GM23338 (cell line): Measurements from ENCODE around the gene COBLL1. TPM values are rescaled to one million over a fixed set of nuclear protein-coding genes. Genes with fewer than 3 reads are reported as not detected.

Experiments
- ATAC-seq: fragments of 200-7000 bp; cut with Tn5 transposase; 3 replicates; pipeline ENCODE4 v1.9.1; 2020
- DNase-seq: peaks from one replicate; pipeline ENCODE4 v3.0.0-alpha.2; 2015; ENCODE audit warnings: low spot score
- H2AFZ ChIP-seq: fragments of 200-600 bp; sonication (generic); 2 replicates; pipeline ENCODE4 v1.8.0; 2016; ENCODE audit warnings: antibody characterized with exemption, mild to moderate bottlenecking, moderate library complexity
- H3F3A ChIP-seq: fragments of 200-600 bp; sonication (generic); replicated peaks from 2 replicates; pipeline ENCODE4 v1.8.0; 2017; ENCODE audit warnings: antibody characterized with exemption, mixed run types, low read depth
- H3K27ac ChIP-seq: fragments of 200-600 bp; sonication (generic); 2 replicates; pipeline ENCODE4 v1.6.1; 2016; ENCODE audit warnings: low read depth
- H3K27me3 ChIP-seq: fragments of 200-600 bp; sonication (generic); 2 replicates; pipeline ENCODE4 v1.8.0; 2016; ENCODE audit warnings: mild to moderate bottlenecking, mixed run types, moderate library complexity; ENCODE audit not compliant: insufficient read depth
- H3K36me3 ChIP-seq: fragments of 200-600 bp; sonication (generic); 2 replicates; pipeline ENCODE4 v1.8.0; 2016; ENCODE audit warnings: mild to moderate bottlenecking; ENCODE audit not compliant: insufficient read depth
- H3K4me1 ChIP-seq: fragments of 200-600 bp; sonication (generic); 2 replicates; pipeline ENCODE4 v1.8.0; 2016; ENCODE audit warnings: mild to moderate bottlenecking, moderate library complexity; ENCODE audit not compliant: insufficient read depth
- H3K4me2 ChIP-seq: fragments of 200-600 bp; sonication (generic); 2 replicates; pipeline ENCODE4 v1.7.1; 2017; ENCODE audit warnings: mixed run types
- H3K4me3 ChIP-seq: fragments of 200-600 bp; sonication (generic); 2 replicates; pipeline ENCODE4 v1.6.1; 2016; ENCODE audit warnings: mixed run types
- H3K79me2 ChIP-seq: fragments of 200-600 bp; sonication (generic); replicated peaks from 2 replicates; pipeline ENCODE4 v1.8.0; 2017; ENCODE audit warnings: mild to moderate bottlenecking; ENCODE audit not compliant: insufficient read depth
- H3K9me2 ChIP-seq: fragments of 200-600 bp; sonication (generic); 2 replicates; pipeline ENCODE4 v1.8.0; 2017; ENCODE audit not compliant: insufficient read depth
- H4K20me1 ChIP-seq: fragments of 200-600 bp; sonication (generic); replicated peaks from 2 replicates; pipeline ENCODE4 v1.8.0; 2017; ENCODE audit warnings: mild to moderate bottlenecking; ENCODE audit not compliant: insufficient read depth
- H3K27ac Mint-ChIP-seq: 2 replicates; pipeline ENCODE4 v1.8.0; 2020; ENCODE audit warnings: inconsistent platforms, mild to moderate bottlenecking, moderate library complexity, mixed read lengths
- H3K27me3 Mint-ChIP-seq: 3 replicates; pipeline ENCODE4 v1.8.0; 2022; ENCODE audit warnings: low read depth, mild to moderate bottlenecking, moderate library complexity, mixed read lengths, inconsistent platforms; ENCODE audit not compliant: insufficient read depth, poor library complexity
- H3K36me3 Mint-ChIP-seq: 3 replicates; pipeline ENCODE4 v1.8.0; 2021; ENCODE audit warnings: low read depth, mild to moderate bottlenecking, inconsistent platforms, moderate library complexity, mixed read lengths
- H3K4me1 Mint-ChIP-seq: 3 replicates; pipeline ENCODE4 v1.8.0; 2020; ENCODE audit warnings: mild to moderate bottlenecking, inconsistent platforms, mixed read lengths
- H3K4me3 Mint-ChIP-seq: 3 replicates; pipeline ENCODE4 v1.8.0; 2021; ENCODE audit warnings: moderate library complexity, mild to moderate bottlenecking, inconsistent platforms, mixed read lengths
- H3K9me3 Mint-ChIP-seq: 3 replicates; pipeline ENCODE4 v1.8.0; 2020; ENCODE audit warnings: moderate library complexity, mild to moderate bottlenecking, inconsistent platforms, mixed read lengths
- CREB1 ChIP-seq: fragments of 250-450 bp; sonication (Bioruptor Pico); IDR thresholded peaks from 2 replicates; pipeline ENCODE4 v1.5.0; 2020; ENCODE audit warnings: low read depth, mild to moderate bottlenecking, moderate library complexity
- EZH2 ChIP-seq: fragments of 200-600 bp; sonication (generic); IDR thresholded peaks from one replicate; pipeline ENCODE4 v1.8.0; 2017; ENCODE audit warnings: antibody characterized with exemption, mild to moderate bottlenecking, low read depth; ENCODE audit not compliant: unreplicated experiment
- EZH2phosphoT487 ChIP-seq: fragments of 200-600 bp; sonication (generic); IDR thresholded peaks from one replicate; pipeline ENCODE4 v1.8.1; 2018; ENCODE audit warnings: antibody characterized with exemption; ENCODE audit not compliant: unreplicated experiment
- JUNB ChIP-seq: IDR thresholded peaks from one replicate; pipeline ENCODE4 v1.6.1; 2016; ENCODE audit warnings: antibody characterized with exemption; ENCODE audit not compliant: unreplicated experiment
- NANOG ChIP-seq: IDR thresholded peaks from 2 replicates; pipeline ENCODE4 v1.6.1; 2016; ENCODE audit warnings: antibody characterized with exemption, borderline replicate concordance
- POLR2AphosphoS5 ChIP-seq: IDR thresholded peaks from 2 replicates; pipeline ENCODE4 v1.6.1; 2016; ENCODE audit warnings: antibody characterized with exemption, low read depth
- STAT1 ChIP-seq: IDR thresholded peaks from one replicate; pipeline ENCODE4 v1.6.1; 2016; ENCODE audit warnings: antibody characterized with exemption; ENCODE audit not compliant: unreplicated experiment
- ZNF114 ChIP-seq: fragments of 250-450 bp; sonication (Bioruptor Pico); IDR thresholded peaks from 2 replicates; pipeline ENCODE4 v1.5.0; 2020; ENCODE audit warnings: mild to moderate bottlenecking, moderate library complexity
- ZNF331 ChIP-seq: fragments of 250-450 bp; sonication (Bioruptor Pico); IDR thresholded peaks from 2 replicates; pipeline ENCODE4 v1.5.0; 2020; ENCODE audit warnings: low read depth, mild to moderate bottlenecking, moderate library complexity
- polyA plus RNA-seq: library from polyadenylated mRNA; unstranded; fragments of >200 nt; fragmentation: Nextera tagmentation; extraction: Ambion mirVana; gene quantifications from 2 replicates; pipeline ENCODE4 v1.2.1, GENCODE V29; 2016
- total RNA-seq: library from RNA; depleted of rRNA; stranded (reverse); fragments of >200 nt; shearing (Covaris generic); gene quantifications from 2 replicates; pipeline ENCODE4 v1.2.3, GENCODE V29; 2014
- TF ChIP-seq, protein P1 (sequence below): fragments of 250-450 bp; sonication (Bioruptor Pico); IDR thresholded peaks from 2 replicates; pipeline ENCODE4 v1.5.0; 2020; ENCODE audit warnings: mild to moderate bottlenecking, moderate library complexity
- TF ChIP-seq, protein P2 (sequence below), 2 experiments: fragments of 200-600 bp in 1 of 2; sonication (generic) in 1 of 2; conservative IDR thresholded peaks; 2 replicates each; pipeline versions ENCODE4 v1.5.1 to v1.6.1; 2016 to 2017; ENCODE audit warnings: antibody characterized with exemption in 2 of 2, low read depth in 2 of 2, mild to moderate bottlenecking in 2 of 2, moderate library complexity in 1 of 2
- TF ChIP-seq, protein P3 (sequence below): IDR thresholded peaks from one replicate; pipeline ENCODE4 v1.6.1; 2018; ENCODE audit warnings: antibody characterized with exemption; ENCODE audit not compliant: unreplicated experiment
- TF ChIP-seq, protein P4 (sequence below): IDR thresholded peaks from 2 replicates; pipeline ENCODE4 v1.6.1; 2016; ENCODE audit warnings: antibody characterized with exemption

COBLL1 gene
- total and polyA plus RNA-seq, 2 experiments from 2014 or later: 2.9 to 7.4 TPM

DNA sequence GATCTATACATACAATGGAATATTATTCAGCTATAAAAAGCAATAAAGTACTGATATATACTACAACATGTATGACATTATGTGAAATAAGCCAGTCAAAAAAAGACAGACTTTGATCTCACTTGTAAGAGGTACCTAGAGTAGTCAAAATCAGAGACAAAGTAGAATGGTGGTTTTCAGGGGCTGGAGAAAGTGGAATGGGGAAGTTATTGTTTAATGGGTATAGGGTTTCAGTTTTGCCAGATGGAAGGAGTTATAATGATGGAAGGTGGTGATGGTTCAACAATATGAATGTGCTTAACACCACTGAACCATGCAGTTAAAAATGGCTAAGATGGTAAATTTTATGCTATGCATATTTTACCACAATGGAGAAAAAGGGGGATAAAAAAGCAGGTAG is 6.3 kb downstream of the COBLL1 start:
- TF ChIP-seq, protein P1, sequence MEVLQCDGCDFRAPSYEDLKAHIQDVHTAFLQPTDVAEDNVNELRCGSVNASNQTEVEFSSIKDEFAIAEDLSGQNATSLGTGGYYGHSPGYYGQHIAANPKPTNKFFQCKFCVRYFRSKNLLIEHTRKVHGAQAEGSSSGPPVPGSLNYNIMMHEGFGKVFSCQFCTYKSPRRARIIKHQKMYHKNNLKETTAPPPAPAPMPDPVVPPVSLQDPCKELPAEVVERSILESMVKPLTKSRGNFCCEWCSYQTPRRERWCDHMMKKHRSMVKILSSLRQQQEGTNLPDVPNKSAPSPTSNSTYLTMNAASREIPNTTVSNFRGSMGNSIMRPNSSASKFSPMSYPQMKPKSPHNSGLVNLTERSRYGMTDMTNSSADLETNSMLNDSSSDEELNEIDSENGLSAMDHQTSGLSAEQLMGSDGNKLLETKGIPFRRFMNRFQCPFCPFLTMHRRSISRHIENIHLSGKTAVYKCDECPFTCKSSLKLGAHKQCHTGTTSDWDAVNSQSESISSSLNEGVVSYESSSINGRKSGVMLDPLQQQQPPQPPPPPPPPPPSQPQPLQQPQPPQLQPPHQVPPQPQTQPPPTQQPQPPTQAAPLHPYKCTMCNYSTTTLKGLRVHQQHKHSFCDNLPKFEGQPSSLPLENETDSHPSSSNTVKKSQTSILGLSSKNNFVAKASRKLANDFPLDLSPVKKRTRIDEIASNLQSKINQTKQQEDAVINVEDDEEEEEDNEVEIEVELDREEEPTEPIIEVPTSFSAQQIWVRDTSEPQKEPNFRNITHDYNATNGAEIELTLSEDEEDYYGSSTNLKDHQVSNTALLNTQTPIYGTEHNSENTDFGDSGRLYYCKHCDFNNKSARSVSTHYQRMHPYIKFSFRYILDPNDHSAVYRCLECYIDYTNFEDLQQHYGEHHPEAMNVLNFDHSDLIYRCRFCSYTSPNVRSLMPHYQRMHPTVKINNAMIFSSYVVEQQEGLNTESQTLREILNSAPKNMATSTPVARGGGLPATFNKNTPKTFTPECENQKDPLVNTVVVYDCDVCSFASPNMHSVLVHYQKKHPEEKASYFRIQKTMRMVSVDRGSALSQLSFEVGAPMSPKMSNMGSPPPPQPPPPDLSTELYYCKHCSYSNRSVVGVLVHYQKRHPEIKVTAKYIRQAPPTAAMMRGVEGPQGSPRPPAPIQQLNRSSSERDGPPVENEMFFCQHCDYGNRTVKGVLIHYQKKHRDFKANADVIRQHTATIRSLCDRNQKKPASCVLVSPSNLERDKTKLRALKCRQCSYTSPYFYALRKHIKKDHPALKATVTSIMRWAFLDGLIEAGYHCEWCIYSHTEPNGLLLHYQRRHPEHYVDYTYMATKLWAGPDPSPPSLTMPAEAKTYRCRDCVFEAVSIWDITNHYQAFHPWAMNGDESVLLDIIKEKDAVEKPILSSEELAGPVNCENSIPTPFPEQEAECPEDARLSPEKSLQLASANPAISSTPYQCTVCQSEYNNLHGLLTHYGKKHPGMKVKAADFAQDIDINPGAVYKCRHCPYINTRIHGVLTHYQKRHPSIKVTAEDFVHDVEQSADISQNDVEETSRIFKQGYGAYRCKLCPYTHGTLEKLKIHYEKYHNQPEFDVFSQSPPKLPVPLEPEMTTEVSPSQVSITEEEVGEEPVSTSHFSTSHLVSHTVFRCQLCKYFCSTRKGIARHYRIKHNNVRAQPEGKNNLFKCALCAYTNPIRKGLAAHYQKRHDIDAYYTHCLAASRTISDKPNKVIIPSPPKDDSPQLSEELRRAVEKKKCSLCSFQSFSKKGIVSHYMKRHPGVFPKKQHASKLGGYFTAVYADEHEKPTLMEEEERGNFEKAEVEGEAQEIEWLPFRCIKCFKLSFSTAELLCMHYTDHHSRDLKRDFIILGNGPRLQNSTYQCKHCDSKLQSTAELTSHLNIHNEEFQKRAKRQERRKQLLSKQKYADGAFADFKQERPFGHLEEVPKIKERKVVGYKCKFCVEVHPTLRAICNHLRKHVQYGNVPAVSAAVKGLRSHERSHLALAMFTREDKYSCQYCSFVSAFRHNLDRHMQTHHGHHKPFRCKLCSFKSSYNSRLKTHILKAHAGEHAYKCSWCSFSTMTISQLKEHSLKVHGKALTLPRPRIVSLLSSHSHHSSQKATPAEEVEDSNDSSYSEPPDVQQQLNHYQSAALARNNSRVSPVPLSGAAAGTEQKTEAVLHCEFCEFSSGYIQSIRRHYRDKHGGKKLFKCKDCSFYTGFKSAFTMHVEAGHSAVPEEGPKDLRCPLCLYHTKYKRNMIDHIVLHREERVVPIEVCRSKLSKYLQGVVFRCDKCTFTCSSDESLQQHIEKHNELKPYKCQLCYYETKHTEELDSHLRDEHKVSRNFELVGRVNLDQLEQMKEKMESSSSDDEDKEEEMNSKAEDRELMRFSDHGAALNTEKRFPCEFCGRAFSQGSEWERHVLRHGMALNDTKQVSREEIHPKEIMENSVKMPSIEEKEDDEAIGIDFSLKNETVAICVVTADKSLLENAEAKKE (CRISPR knock-in tag): no peak
- TF ChIP-seq EZH2: no peak
- TF ChIP-seq POLR2AphosphoS5: no peak
- TF ChIP-seq, protein P2, sequence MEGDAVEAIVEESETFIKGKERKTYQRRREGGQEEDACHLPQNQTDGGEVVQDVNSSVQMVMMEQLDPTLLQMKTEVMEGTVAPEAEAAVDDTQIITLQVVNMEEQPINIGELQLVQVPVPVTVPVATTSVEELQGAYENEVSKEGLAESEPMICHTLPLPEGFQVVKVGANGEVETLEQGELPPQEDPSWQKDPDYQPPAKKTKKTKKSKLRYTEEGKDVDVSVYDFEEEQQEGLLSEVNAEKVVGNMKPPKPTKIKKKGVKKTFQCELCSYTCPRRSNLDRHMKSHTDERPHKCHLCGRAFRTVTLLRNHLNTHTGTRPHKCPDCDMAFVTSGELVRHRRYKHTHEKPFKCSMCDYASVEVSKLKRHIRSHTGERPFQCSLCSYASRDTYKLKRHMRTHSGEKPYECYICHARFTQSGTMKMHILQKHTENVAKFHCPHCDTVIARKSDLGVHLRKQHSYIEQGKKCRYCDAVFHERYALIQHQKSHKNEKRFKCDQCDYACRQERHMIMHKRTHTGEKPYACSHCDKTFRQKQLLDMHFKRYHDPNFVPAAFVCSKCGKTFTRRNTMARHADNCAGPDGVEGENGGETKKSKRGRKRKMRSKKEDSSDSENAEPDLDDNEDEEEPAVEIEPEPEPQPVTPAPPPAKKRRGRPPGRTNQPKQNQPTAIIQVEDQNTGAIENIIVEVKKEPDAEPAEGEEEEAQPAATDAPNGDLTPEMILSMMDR (conservative IDR thresholded peaks at IDR 0.05; ENCODE audit: low read depth in 2 of 2): no peak
- TF ChIP-seq CREB1 (CRISPR knock-in tag): no peak
- TF ChIP-seq STAT1: no peak
- no peak for TF ChIP-seq ZNF114
- TF ChIP-seq ZNF331 (CRISPR knock-in tag): no peak
- TF ChIP-seq EZH2phosphoT487: no peak
- TF ChIP-seq, protein P3, sequence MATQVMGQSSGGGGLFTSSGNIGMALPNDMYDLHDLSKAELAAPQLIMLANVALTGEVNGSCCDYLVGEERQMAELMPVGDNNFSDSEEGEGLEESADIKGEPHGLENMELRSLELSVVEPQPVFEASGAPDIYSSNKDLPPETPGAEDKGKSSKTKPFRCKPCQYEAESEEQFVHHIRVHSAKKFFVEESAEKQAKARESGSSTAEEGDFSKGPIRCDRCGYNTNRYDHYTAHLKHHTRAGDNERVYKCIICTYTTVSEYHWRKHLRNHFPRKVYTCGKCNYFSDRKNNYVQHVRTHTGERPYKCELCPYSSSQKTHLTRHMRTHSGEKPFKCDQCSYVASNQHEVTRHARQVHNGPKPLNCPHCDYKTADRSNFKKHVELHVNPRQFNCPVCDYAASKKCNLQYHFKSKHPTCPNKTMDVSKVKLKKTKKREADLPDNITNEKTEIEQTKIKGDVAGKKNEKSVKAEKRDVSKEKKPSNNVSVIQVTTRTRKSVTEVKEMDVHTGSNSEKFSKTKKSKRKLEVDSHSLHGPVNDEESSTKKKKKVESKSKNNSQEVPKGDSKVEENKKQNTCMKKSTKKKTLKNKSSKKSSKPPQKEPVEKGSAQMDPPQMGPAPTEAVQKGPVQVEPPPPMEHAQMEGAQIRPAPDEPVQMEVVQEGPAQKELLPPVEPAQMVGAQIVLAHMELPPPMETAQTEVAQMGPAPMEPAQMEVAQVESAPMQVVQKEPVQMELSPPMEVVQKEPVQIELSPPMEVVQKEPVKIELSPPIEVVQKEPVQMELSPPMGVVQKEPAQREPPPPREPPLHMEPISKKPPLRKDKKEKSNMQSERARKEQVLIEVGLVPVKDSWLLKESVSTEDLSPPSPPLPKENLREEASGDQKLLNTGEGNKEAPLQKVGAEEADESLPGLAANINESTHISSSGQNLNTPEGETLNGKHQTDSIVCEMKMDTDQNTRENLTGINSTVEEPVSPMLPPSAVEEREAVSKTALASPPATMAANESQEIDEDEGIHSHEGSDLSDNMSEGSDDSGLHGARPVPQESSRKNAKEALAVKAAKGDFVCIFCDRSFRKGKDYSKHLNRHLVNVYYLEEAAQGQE: no peak
- TF ChIP-seq JUNB: no peak
- TF ChIP-seq NANOG: no peak
- TF ChIP-seq, protein P4, sequence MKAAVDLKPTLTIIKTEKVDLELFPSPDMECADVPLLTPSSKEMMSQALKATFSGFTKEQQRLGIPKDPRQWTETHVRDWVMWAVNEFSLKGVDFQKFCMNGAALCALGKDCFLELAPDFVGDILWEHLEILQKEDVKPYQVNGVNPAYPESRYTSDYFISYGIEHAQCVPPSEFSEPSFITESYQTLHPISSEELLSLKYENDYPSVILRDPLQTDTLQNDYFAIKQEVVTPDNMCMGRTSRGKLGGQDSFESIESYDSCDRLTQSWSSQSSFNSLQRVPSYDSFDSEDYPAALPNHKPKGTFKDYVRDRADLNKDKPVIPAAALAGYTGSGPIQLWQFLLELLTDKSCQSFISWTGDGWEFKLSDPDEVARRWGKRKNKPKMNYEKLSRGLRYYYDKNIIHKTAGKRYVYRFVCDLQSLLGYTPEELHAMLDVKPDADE: no peak
- no peak overlapping the region for H3K27ac ChIP-seq
- no peak overlapping the region for H2AFZ ChIP-seq
- H3F3A ChIP-seq: no peaks in the 10 kb centered on the region
- H3K4me2 ChIP-seq: no peak overlapping the region
- ATAC-seq (no peak), DNase-seq (no peak)
- H3K4me3 ChIP-seq: no peak overlapping the region
- no peaks in the 10 kb centered on the region for H3K9me3 Mint-ChIP-seq
- 0 out of 2 replicates have a peak, but pooled peaks cover 6% of the 10 kb centered on the region for H4K20me1 ChIP-seq
- H3K9me2 ChIP-seq: no peaks in the 10 kb centered on the region
- no peaks in the 10 kb centered on the region for H3K36me3 Mint-ChIP-seq
- H3K36me3 ChIP-seq: no peaks in the 10 kb centered on the region
- H3K27me3 Mint-ChIP-seq: peaks cover 4% of the 10 kb centered on the region
- H3K79me2 ChIP-seq: no peaks in the 10 kb centered on the region
- H3K27me3 ChIP-seq: peaks cover 14% of the 10 kb centered on the region
- H3K27ac Mint-ChIP-seq: no peak overlapping the region
- peaks cover 4% of the 10 kb centered on the region for H3K4me1 Mint-ChIP-seq
- 0 out of 2 replicates have a peak, but pooled peaks cover 4% of the 10 kb centered on the region for H3K4me1 ChIP-seq
- H3K4me3 Mint-ChIP-seq: no peak overlapping the region
